DMS153 treated with DMSO at 0.1 percent for 48 hours (cell line): Measurements from ENCODE around the gene TGM2.

Experiments
- DNase-seq: peaks from one replicate; lab custom pipeline; 2025; ENCODE audit not compliant: unreplicated experiment; lab: John Stamatoyannopoulos, UW

The TGM2 gene

GRCh38 chr20:38095017-38095686 is 69.9 kb downstream of the TGM2 start:
- no peak for DNase-seq

- no peak for DNase-seq
Observed at GRCh38 chr20:38094373-38094891, 70.6 kb downstream of the TGM2 start.

DNA sequence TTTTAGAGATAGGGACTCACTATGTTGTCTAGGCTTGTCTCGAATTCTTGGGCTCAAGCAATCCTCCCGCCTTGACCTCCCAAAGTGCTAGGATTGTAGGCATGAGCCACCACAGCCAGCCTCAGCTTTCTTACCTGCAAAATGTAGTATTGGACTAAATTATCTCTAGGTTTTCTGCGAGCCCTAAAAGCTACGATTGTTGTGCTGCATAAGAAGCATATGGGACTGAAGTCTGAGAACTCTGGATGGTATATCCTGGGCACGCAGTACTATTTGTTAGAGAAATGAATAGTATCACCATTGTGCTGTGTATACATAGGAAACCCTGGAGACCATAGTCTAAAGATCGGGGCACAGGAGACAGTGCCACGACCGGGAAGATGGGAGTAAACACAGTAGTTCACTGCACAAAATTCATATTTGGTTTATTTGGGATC is 71.4 kb downstream of the TGM2 start:
- no peak for DNase-seq

- DNase-seq, result no peak
Observed at GRCh38 chr20:38092915-38093314, 72.2 kb downstream of the TGM2 start.

DNA sequence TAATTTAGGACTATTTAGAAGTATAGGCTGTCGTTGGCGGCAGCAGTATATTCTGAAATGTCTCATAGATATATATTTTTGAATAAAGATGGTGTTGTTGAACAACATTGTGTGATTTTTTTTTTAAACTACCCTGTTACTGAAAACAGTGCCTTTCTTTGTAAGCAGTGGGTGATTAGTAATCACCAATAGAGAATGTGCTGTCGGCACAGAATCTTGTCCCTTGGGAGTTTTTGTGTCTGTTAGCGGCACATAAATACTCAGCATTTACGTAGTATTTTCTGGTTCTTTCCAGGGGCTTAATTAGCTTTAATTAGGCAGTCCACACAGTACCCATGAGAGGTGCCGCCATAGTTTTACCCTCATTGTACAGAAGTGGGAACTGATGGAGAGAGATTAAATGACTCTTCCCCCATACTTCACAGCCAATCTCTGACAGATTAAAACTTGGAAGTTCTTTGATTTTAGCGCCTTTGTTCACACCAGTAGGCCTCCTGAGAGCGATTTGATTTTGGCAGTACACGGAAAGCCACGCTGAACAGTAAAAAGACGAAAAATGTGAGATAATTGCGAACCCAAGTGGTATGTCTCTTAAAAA is 72.7 kb downstream of the TGM2 start:
- no peak for DNase-seq

GRCh38 chr20:38091441-38092216 is 73.4 kb downstream of the TGM2 start:
- DNase-seq, result no peak

- no peak for DNase-seq
Observed at GRCh38 chr20:38090061-38090460, 75.0 kb downstream of the TGM2 start.

- DNase-seq, result no peak
Observed at GRCh38 chr20:38089500-38089899, 75.6 kb downstream of the TGM2 start.

DNA sequence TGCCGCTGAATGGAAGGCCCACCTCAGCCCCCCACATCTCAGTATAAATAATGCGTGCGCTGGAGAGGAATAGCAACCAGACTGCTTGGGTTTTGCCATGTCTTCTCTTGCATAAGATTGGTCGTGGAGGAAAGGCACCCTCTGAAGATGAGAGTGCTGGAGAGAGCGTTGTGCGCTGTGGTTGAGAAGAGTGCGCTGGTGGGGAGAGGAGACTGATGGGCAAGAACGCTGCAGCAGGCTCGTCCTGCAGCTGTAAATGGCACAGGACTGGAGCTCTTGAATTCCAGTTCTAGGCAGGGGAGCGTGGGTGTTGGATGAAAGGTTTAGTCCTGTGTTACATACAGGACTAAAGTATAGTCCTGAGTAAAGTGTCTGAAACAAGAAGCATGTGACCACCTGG is 80.0 kb downstream of the TGM2 start:
- DNase-seq, result no peak

GRCh38 chr20:38084425-38084951 is 80.6 kb downstream of the TGM2 start:
- no peak for DNase-seq

GRCh38 chr20:38083338-38084048 is 81.6 kb downstream of the TGM2 start:
- no peak for DNase-seq

- DNase-seq, result no peak
Observed at GRCh38 chr20:38082894-38083293, 82.2 kb downstream of the TGM2 start.

GRCh38 chr20:38081575-38081974 is 83.5 kb downstream of the TGM2 start:
- DNase-seq, result no peak

DNA sequence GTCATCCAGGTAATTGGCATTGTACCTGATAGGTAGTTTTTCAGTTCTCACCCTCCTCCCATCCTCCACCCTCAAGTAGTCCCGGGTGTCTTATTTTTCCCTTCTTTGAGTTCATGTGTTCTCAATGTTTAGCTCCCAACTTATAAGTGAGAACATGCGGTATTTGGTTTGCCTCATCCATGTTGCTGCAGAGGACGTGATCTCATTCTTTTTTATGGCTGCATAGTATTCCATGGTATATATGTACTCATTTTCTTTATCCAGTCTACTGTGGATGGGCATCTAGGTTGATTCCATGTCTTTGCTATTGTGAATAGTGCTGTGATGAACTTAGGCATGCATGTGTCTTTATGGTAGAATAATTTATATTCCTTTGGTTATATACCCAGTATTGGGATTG is 85.7 kb downstream of the TGM2 start:
- DNase-seq, result no peak

DNA sequence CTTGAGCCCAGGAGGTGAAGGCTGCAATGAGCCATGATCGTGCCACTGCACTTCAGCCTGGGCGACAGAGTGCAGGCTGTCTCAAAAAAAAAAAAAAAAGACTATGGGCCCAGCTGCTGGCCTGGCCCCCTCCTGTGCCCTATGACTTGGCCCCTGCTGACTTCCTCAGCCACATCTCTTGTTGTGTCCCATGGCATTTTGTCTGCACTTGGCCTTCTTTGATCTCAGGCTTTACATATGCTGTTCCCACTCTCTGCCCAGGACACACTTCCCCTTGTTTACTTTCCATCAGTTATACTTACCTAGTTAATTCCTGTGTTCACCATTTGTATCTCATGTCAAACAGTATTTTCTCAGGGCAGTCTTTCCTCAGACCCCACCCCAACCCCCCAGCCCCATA is 87.0 kb downstream of the TGM2 start:
- no peak for DNase-seq
